Transverse colon (tissue), 4 donors: ENCODE results near the gene KRT222. TPM values are rescaled to one million over a fixed set of nuclear protein-coding genes. Genes with fewer than 3 reads are reported as not detected.

Source experiments
- DNase-seq: peaks from one replicate; pipeline ENCODE4 v3.0.0-alpha.2; 2019
- H3K27ac ChIP-seq, 4 donors: fragments of 200-600 bp; sonication (generic); 2 replicates each; pipeline ENCODE4 v1.5.1; 2016 to 2018; ENCODE audit warnings: inconsistent platforms in 4 of 4
- H3K27me3 ChIP-seq: fragments of 200-600 bp; sonication (generic); 2 replicates; pipeline ENCODE4 v1.5.1; 2017; ENCODE audit warnings: inconsistent platforms
- H3K36me3 ChIP-seq, 4 donors: fragments of 200-600 bp; sonication (generic); 2 replicates each; pipeline ENCODE4 v1.5.1; 2017 to 2019; ENCODE audit warnings: inconsistent platforms in 4 of 4
- H3K4me1 ChIP-seq, 4 donors: fragments of 200-600 bp; sonication (generic); 2 replicates each; pipeline ENCODE4 v1.5.1; 2017 to 2020; ENCODE audit warnings: inconsistent platforms in 4 of 4
- H3K4me3 ChIP-seq, 4 donors: fragments of 200-600 bp; sonication (generic); 1 replicate in 1 of 4; 2 replicates in 3 of 4; pipeline versions ENCODE4 v1.5.1 to v1.6.1; 2017 to 2019; ENCODE audit warnings: inconsistent platforms in 4 of 4
- H3K9me3 ChIP-seq, 2 donors: fragments of 200-600 bp; sonication (generic); 2 replicates each; pipeline ENCODE4 v1.5.1; 2017 to 2019; ENCODE audit warnings: inconsistent platforms in 2 of 2
- EP300 ChIP-seq: sonication (generic); formaldehyde crosslinking; IDR thresholded peaks from one replicate; pipeline ENCODE4 v1.6.1; 2017; ENCODE audit warnings: antibody characterized with exemption, low read depth
- POLR2A ChIP-seq: fragments of 450-650 bp; IDR thresholded peaks from one replicate; pipeline ENCODE4 v1.6.1; 2016; ENCODE audit warnings: antibody characterized with exemption, mild to moderate bottlenecking, moderate library complexity
- POLR2AphosphoS5 ChIP-seq, 3 donors: sonication (generic); formaldehyde crosslinking; IDR thresholded peaks; one replicate each; pipeline ENCODE4 v1.6.1; 2016; ENCODE audit warnings: antibody characterized with exemption in 3 of 3
- whole genome bisulfite sequencing, 2 donors: methylation state at CpG; one replicate each; pipeline ENCODE4 v1.1.5; 2018; ENCODE audit warnings: low coverage in 1 of 2; 5-methylcytosine and 5-hydroxymethylcytosine counted together
- in situ Hi-C, 4 donors: fragments of 200-750 bp; cut with MboI; loops; one replicate each; pipeline versions ENCODE4 v1.15.0 to v1.15.1; 2017; ENCODE audit warnings: low sequenced_read_pairs in 3 of 4, low pct_ligation_motif_present in 1 of 4, low pct_unique_long_range_greater_than_20kb in 1 of 4
- intact Hi-C: fragments of 100-400 bp; cut with DNase I; formaldehyde crosslinking; loops from one replicate; pipeline ENCODE4 v1.15.1; 2023; ENCODE audit warnings: low total_unique reads
- total RNA-seq, 4 donors: library from RNA; depleted of rRNA; stranded (reverse); fragments of >200 nt; gene quantifications; one replicate each; pipeline ENCODE4 v1.1.0, GENCODE V29; 2016
- TF ChIP-seq, protein P1 (sequence below), 5 experiments: fragments of 200-600 bp in 3 of 5; fragments of 450-650 bp in 2 of 5; sonication (generic) in 3 of 5; IDR thresholded peaks; 1 replicate in 2 of 5; 2 replicates in 3 of 5; pipeline ENCODE4 v1.5.1; 2016 to 2017; ENCODE audit warnings: antibody characterized with exemption in 5 of 5, inconsistent platforms in 3 of 5, mild to moderate bottlenecking in 2 of 5, moderate library complexity in 1 of 5

Gene KRT222
- total RNA-seq, 4 donors from 2014 or later, result 0.27 to 0.48 TPM; not detected in 2

DNA sequence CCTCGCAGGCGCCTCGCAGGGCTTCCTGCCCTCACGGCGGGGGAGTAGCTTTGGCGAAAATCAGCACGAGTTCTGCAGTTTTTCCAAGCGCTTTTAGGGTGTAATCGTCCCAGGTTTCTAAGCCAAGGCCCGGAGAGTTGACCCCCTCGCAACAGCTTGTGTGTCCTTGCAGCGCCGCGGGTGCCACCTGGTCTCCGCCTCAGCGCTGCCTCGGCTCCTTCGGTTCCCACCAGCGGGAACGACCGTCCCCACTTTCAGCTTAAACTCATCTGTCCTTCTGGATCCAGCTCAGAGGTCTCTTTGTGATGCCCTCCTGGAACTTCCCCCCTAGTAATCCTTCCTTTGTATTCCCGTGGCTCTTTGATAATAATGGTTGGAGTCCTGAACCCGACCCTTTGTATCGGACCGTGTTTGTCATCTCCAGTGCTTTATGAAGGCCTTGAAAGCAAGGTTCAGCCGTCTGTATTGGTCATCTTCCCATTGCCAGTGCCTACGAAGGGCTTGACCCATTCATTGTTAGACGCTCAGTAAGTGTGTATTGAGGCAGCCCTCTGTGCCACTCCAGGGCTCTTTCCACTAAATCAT is 16.5 kb downstream of the KRT222 start:
- Histone ChIP-seq H3K36me3 (peaks cover 0 to 9% (median 4%) of the 10 kb centered on the region in 4 donors), H3K27ac (peak overlapping the region; percentile 95 to 98 (median 96)), H3K27me3 (no peaks in the 10 kb centered on the region), H3K4me1 (peaks cover 19 to 41% (median 21%) of the 10 kb centered on the region in 4 donors), H3K4me3 (peak overlapping the region; percentile 85 to 92 (median 88)), H3K9me3 (no peaks in the 10 kb centered on the region)
- 0 to 6% methylated on average over 4 to 23 of the region's 28 CpGs for WGBS, 2 donors
- in situ Hi-C loops (no loop called here), intact Hi-C loops (no loop called here)
- DNase-seq, result no peak
- TF ChIP-seq, protein P1, sequence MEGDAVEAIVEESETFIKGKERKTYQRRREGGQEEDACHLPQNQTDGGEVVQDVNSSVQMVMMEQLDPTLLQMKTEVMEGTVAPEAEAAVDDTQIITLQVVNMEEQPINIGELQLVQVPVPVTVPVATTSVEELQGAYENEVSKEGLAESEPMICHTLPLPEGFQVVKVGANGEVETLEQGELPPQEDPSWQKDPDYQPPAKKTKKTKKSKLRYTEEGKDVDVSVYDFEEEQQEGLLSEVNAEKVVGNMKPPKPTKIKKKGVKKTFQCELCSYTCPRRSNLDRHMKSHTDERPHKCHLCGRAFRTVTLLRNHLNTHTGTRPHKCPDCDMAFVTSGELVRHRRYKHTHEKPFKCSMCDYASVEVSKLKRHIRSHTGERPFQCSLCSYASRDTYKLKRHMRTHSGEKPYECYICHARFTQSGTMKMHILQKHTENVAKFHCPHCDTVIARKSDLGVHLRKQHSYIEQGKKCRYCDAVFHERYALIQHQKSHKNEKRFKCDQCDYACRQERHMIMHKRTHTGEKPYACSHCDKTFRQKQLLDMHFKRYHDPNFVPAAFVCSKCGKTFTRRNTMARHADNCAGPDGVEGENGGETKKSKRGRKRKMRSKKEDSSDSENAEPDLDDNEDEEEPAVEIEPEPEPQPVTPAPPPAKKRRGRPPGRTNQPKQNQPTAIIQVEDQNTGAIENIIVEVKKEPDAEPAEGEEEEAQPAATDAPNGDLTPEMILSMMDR (IDR thresholded peaks at IDR 0.05), result no peak
- TF ChIP-seq POLR2A, result no peak
- TF ChIP-seq EP300, result no peak
- no peak for TF ChIP-seq POLR2AphosphoS5 (IDR thresholded peaks at IDR 0.05)

DNA sequence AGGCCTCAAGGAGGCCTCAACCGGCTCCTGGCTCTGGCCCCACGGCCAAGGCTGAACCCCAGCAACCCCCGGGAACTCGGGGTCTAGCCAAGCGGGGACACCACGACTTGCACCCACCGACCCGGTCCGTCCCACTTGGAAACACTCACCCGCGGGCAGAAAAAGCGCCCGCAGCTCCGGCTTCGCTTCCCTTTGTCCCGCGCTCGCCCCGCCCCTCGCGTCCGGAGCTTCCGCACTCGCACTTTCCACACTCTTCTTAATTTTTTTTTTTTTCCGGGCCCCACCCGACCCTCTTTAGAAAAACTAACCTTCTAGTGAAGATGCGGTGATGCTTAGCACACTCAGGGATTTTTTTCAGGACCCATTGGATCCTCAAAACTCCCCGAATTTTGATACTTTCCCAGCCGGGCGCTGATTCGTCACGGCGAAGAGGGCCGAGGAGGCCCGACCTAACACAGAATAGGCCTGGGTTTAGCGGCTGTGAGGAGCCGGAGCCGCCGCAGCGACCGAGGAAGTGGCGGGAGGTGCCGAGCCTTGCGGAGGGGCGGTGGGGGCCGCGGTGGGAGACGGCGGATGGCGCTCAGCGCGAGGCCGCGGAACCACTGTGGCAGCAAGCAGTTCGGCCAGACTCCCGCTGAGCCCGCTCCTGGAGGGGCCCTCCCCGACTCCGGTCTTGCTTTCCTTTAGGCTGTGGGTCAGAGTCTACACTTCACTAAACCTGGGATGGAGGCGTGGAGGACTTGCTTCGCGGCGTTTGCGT is 17.2 kb downstream of the KRT222 start, which contains the start of gene SMARCE1:
TSS of gene SMARCE1 (minus strand) at position 195 of the 760 bp plus-strand sequence. CDS start 2,016 bp downstream, outside the sequence.
- Histone ChIP-seq H3K4me1 (peaks cover 19 to 41% (median 21%) of the 10 kb centered on the region in 4 donors), H3K27ac (peak within 1 kb of the TSS; percentile 95 to 98 (median 96)), H3K27me3 (no peaks in the 10 kb centered on the region), H3K4me3 (peak within 1 kb of the TSS; percentile 85 to 92 (median 88)), H3K9me3 (no peaks in the 10 kb centered on the region), H3K36me3 (peaks cover 0 to 13% (median 5%) of the 10 kb centered on the region in 4 donors)
- in situ Hi-C loops (no loop called here), intact Hi-C loops (no loop called here)
- TF ChIP-seq POLR2A (peak; percentile 72), POLR2AphosphoS5 (IDR thresholded peaks at IDR 0.05) (peak; percentile 11 to 63 (median 57)), EP300 (no peak)
- TF ChIP-seq, protein P1 (IDR thresholded peaks at IDR 0.05), result peak in 1 of 5 experiments; percentile 1
- 0 to 2% methylated on average over 7 to 35 of the region's 64 CpGs for whole genome bisulfite sequencing, 2 donors
- peak; percentile 77 for DNase-seq

DNA sequence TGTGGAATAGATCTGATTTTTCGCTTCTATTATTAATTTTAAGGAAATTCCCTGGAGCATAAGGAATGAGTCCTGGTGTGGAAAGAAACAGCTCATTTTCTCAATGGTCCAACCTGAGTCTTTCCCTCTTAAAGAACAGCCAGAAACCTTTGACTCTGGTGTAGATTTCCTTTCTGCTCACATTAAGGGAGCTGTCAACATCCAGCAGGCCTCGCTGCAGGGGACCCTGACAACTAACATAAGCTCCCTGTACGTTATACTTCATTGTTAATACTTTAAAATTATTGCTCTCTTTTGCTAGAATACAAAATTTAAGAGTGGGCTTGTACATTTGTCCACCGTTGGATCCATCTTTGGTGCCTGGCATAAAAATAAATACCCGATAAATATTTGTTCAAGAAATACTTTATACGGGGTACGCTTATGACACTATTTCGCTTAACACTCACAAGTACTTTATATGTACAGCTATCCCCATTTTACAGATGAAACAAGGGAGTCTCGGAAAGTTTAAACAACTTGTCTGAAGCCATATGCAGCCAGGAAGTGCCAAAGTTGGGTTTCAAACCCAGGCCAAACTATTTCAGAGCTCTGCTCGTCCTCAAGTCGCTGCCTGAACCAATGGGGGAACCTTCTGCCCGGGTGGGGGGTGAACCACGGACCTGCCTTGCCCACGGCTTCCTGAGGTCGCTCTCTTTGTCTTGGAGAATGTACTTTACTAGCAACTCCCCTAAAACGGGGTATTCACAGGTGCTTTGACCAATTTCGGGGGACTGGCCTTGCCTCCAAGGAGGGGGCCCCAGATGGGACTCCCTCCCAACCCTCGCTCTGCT is 18.0 kb downstream of the KRT222 start:
- WGBS, 2 donors, result 8 to 12% methylated on average over 8 to 18 of the region's 18 CpGs
- peaks cover 0 to 20% (median 8%) of the 10 kb centered on the region in 4 donors for H3K36me3 ChIP-seq
- no peak for DNase-seq
- intact Hi-C loops, result no loop called here
- H3K9me3 ChIP-seq, result no peaks in the 10 kb centered on the region
- peak overlapping the region; percentile 85 to 92 (median 88) for H3K4me3 ChIP-seq
- in situ Hi-C loops, result no loop called here
- TF ChIP-seq EP300, result no peak
- TF ChIP-seq, protein P1 (IDR thresholded peaks at IDR 0.05), result no peak
- no peak for TF ChIP-seq POLR2A
- no peak for TF ChIP-seq POLR2AphosphoS5 (IDR thresholded peaks at IDR 0.05)
- H3K4me1 ChIP-seq, result peaks cover 19 to 41% (median 21%) of the 10 kb centered on the region in 4 donors
- no peaks in the 10 kb centered on the region for H3K27me3 ChIP-seq
- peak overlapping the region; percentile 95 to 98 (median 96) for H3K27ac ChIP-seq
